NT2/D1 (cell line): ENCODE measurements around the gene CSKMT.

ENCODE experiments used
- YY1 ChIP-seq: IDR thresholded peaks from 2 replicates; pipeline ENCODE4 v1.6.1; 2011; ENCODE audit not compliant: insufficient read length, insufficient read depth
- ZNF274 ChIP-seq: IDR thresholded peaks from 2 replicates; pipeline ENCODE4 v1.6.1; 2011; ENCODE audit warnings: mild to moderate bottlenecking, low read depth, low read length

DNA sequence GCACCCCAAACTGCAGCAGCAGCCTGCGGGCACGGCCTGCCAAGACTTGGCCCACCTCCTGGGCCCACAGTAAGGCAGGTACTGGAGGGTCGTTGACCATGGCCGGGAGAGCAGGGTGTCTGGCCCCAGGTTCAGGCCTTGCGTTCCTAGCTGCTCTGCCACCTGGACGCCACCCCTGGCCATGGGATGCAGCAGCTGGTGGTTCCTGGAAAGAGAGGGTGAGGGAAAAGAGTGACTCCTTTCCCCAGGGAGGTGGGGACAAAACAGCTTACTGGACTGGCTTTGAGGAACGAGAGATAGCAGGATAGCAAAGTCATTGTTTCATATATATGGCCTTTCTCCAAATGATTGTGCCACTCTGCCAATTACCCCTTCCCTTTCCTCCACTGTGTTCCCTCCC lies 40.3 kb downstream of the CSKMT start:
- TF ChIP-seq ZNF274 (no peak), YY1 (no peak)
